ENCODE measurements around the gene THRA. TPM values are rescaled to one million over a fixed set of nuclear protein-coding genes. Genes with fewer than 3 reads are reported as not detected.

Gene THRA
- total RNA-seq, 1 experiment from 2014 or later, result 11.4 TPM

GRCh38 chr17:40017422-40018080, 45.2 kb upstream of the THRA start:
- H3K4me1 ChIP-seq (replicated peaks; ENCODE audit: insufficient read depth), result peaks cover 30% of the 10 kb centered on the region
- no peak for TF ChIP-seq CTCF (conservative IDR thresholded peaks at IDR 0.05)
- no peak for TF ChIP-seq EZH2 (IDR thresholded peaks at IDR 0.05; ENCODE audit: low read depth)
- no peaks in the 10 kb centered on the region for H3K9me3 ChIP-seq (ENCODE audit: insufficient read depth, low read depth)
- H3K9me2 ChIP-seq (ENCODE audit: insufficient read depth), result no peaks in the 10 kb centered on the region
- H3K79me2 ChIP-seq (ENCODE audit: low read depth), result no peaks in the 10 kb centered on the region
- intact Hi-C loops (cut with micrococcal nuclease; ENCODE audit: unreplicated experiment), result no loop called here
- H2AFZ ChIP-seq, result no peak overlapping the region
- no peak overlapping the region for H3K4me3 ChIP-seq
- ChIA-PET POLR2A (ENCODE audit: unreplicated experiment) (no interaction called here), CTCF (interaction anchor here (0.7 kb wide), 1 partner anchor 221 kb away, joined by 4 read pairs; no protein-coding TSS in a partner anchor)
- BruUV-seq (replicated peaks), result no TSS peak
- DNase-seq, result no peak
- peaks cover 4% of the 10 kb centered on the region; the same call in 1 of the 2 replicates for H3K36me3 ChIP-seq (ENCODE audit: low read depth)
- H3K4me2 ChIP-seq, result no peak overlapping the region
- H3K27ac ChIP-seq, result no peak overlapping the region
- no peaks in the 10 kb centered on the region for H4K20me1 ChIP-seq (ENCODE audit: insufficient read depth)
- no peaks in the 10 kb centered on the region for H3K27me3 ChIP-seq (ENCODE audit: insufficient read depth, low read depth)
- H3F3A ChIP-seq (ENCODE audit: insufficient read depth, low read depth), result peaks cover 22% of the 10 kb centered on the region; the same call in 1 of the 2 replicates

- Histone ChIP-seq H3K79me2 (ENCODE audit: low read depth) (no peaks in the 10 kb centered on the region), H3K9me3 (ENCODE audit: insufficient read depth, low read depth) (no peaks in the 10 kb centered on the region), H3K27ac (no peak overlapping the region), H3K4me3 (no peak overlapping the region), H3K4me2 (no peak overlapping the region), H2AFZ (no peak overlapping the region), H3F3A (ENCODE audit: insufficient read depth, low read depth) (peaks cover 28% of the 10 kb centered on the region; the same call in 1 of the 2 replicates), H3K27me3 (ENCODE audit: insufficient read depth, low read depth) (no peaks in the 10 kb centered on the region), H3K9me2 (ENCODE audit: insufficient read depth) (no peaks in the 10 kb centered on the region), H3K36me3 (ENCODE audit: low read depth) (peaks cover 4% of the 10 kb centered on the region; the same call in 1 of the 2 replicates), H4K20me1 (ENCODE audit: insufficient read depth) (no peaks in the 10 kb centered on the region), H3K4me1 (replicated peaks; ENCODE audit: insufficient read depth) (peaks cover 39% of the 10 kb centered on the region)
- BruUV-seq (replicated peaks), result no TSS peak
- ChIA-PET POLR2A (ENCODE audit: unreplicated experiment) (interaction anchor here (0.8 kb wide), 1 partner anchor 16 kb away, joined by 14 read pairs; no protein-coding TSS in a partner anchor), CTCF (no interaction called here)
- intact Hi-C loops (cut with micrococcal nuclease; ENCODE audit: unreplicated experiment), result no loop called here
- DNase-seq, result no peak
- no peak for TF ChIP-seq CTCF (conservative IDR thresholded peaks at IDR 0.05)
- TF ChIP-seq EZH2 (IDR thresholded peaks at IDR 0.05; ENCODE audit: low read depth), result no peak
These were observed 44.3 kb upstream of the THRA start for GRCh38 chr17:40018211-40019121.

- H3K79me2 ChIP-seq (ENCODE audit: low read depth), result no peaks in the 10 kb centered on the region
- H4K20me1 ChIP-seq (ENCODE audit: insufficient read depth), result no peaks in the 10 kb centered on the region
- DNase-seq, result no peak
- no peak overlapping the region for H3K4me3 ChIP-seq
- no TSS peak for BruUV-seq (replicated peaks)
- TF ChIP-seq CTCF (conservative IDR thresholded peaks at IDR 0.05), result no peak
- no peak for TF ChIP-seq EZH2 (IDR thresholded peaks at IDR 0.05; ENCODE audit: low read depth)
- no peaks in the 10 kb centered on the region for H3K9me2 ChIP-seq (ENCODE audit: insufficient read depth)
- intact Hi-C loops (cut with micrococcal nuclease; ENCODE audit: unreplicated experiment), result no loop called here
- no peak overlapping the region for H2AFZ ChIP-seq
- H3K27ac ChIP-seq, result no peak overlapping the region
- peaks cover 4% of the 10 kb centered on the region; the same call in 1 of the 2 replicates for H3K36me3 ChIP-seq (ENCODE audit: low read depth)
- H3K27me3 ChIP-seq (ENCODE audit: insufficient read depth, low read depth), result no peaks in the 10 kb centered on the region
- CTCF ChIA-PET, result no interaction called here
- H3K4me1 ChIP-seq (replicated peaks; ENCODE audit: insufficient read depth), result peaks cover 42% of the 10 kb centered on the region
- POLR2A ChIA-PET (ENCODE audit: unreplicated experiment), result interaction anchor here (0.8 kb wide), 1 partner anchor 15 kb away, joined by 14 read pairs; no protein-coding TSS in a partner anchor
- no peaks in the 10 kb centered on the region for H3K9me3 ChIP-seq (ENCODE audit: insufficient read depth, low read depth)
- H3F3A ChIP-seq (ENCODE audit: insufficient read depth, low read depth), result peaks cover 37% of the 10 kb centered on the region; the same call in 1 of the 2 replicates
- no peak overlapping the region for H3K4me2 ChIP-seq
These were observed 43.4 kb upstream of the THRA start for GRCh38 chr17:40019140-40019991.
